ENCODE results near the gene PFKFB4. TPM values are rescaled to one million over a fixed set of nuclear protein-coding genes. Genes with fewer than 3 reads are reported as not detected.

The PFKFB4 gene
- total RNA-seq, 2 experiments from 2014 or later, result 0.98 to 2.5 TPM

DNA sequence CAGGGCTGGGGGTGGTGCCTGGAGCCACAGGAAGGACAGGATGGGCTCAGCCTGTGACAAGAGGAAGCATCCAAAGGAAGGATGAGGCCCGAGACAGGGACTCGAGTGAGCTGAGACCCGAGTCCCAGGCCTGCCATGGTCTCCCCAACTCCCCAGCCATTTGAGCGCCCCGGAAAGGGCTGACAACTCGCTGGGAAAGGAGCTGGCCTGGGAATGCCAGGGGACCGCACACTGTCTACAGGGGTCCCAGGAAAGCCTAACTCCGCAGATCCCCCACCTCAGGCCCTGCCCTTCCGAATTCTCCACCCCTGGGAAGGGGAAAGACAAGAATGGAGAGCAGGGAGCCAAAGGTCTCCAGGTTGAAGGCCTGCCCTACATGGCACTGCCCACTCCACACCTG is 31.6 kb downstream of the PFKFB4 start:
- Histone ChIP-seq H3K36me3 (ENCODE audit: insufficient read depth, low read length) (no peaks in the 10 kb centered on the region), H3K27ac (ENCODE audit: low read depth in 1 of 2, low read length in 2 of 2) (no peak overlapping the region)
- no peak overlapping the region for H3K27ac Mint-ChIP-seq

DNA sequence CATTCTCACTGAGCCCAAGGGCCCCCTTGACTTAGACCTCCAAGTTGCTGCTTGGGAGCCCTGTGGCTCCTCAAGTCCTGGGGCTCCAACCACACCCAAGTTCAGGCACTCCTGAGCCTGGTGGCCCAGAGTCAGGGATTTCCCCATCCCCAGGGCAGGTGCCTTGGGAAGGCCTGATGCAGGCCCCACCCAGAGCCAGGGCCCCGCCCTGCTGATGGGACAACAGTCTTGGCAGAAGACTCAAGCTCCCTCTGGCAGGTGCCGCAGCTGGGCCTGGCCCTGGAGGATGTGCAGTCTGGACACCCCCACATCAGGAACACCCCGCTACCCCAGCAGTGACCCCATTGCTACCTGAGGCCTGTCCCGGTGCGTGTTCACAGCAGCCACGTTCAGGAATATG is 35.0 kb downstream of the PFKFB4 start:
- CTCF ChIA-PET, result no interaction called here
- no peak for ATAC-seq (ENCODE audit: poor library complexity)
- Mint-ChIP-seq H3K27me3 (no peaks in the 10 kb centered on the region), H3K9me3 (no peaks in the 10 kb centered on the region), H3K27ac (no peak overlapping the region), H3K4me3 (no peak overlapping the region), H3K4me1 (ENCODE audit: low read depth) (peaks cover 34% of the 10 kb centered on the region), H3K36me3 (ENCODE audit: low read depth) (no peaks in the 10 kb centered on the region)
- Histone ChIP-seq H3K4me3 (ENCODE audit: low read length) (no peak overlapping the region), H3K27me3 (ENCODE audit: control insufficient read depth in 1 of 2, insufficient read depth in 2 of 2, low read length in 2 of 2) (no peaks in the 10 kb centered on the region), H3K36me3 (ENCODE audit: insufficient read depth, low read length) (no peaks in the 10 kb centered on the region), H3K9me3 (ENCODE audit: control insufficient read depth in 1 of 2, insufficient read depth in 1 of 2, low read length in 2 of 2) (no peaks in the 10 kb centered on the region), H3K4me1 (ENCODE audit: insufficient read depth, low read length) (peaks cover 45% of the 10 kb centered on the region), H3K27ac (ENCODE audit: low read depth in 1 of 2, low read length in 2 of 2) (no peak overlapping the region)
- POLR2A ChIA-PET, result no interaction called here
- DNase-seq, result no peak
- TF ChIP-seq, protein P1, sequence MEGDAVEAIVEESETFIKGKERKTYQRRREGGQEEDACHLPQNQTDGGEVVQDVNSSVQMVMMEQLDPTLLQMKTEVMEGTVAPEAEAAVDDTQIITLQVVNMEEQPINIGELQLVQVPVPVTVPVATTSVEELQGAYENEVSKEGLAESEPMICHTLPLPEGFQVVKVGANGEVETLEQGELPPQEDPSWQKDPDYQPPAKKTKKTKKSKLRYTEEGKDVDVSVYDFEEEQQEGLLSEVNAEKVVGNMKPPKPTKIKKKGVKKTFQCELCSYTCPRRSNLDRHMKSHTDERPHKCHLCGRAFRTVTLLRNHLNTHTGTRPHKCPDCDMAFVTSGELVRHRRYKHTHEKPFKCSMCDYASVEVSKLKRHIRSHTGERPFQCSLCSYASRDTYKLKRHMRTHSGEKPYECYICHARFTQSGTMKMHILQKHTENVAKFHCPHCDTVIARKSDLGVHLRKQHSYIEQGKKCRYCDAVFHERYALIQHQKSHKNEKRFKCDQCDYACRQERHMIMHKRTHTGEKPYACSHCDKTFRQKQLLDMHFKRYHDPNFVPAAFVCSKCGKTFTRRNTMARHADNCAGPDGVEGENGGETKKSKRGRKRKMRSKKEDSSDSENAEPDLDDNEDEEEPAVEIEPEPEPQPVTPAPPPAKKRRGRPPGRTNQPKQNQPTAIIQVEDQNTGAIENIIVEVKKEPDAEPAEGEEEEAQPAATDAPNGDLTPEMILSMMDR (IDR thresholded peaks at IDR 0.05), result no peak
- intact Hi-C loops (cut with DNase I, micrococcal nuclease), result no loop called here

More for the DNA sequence above, 31.6 kb downstream of the PFKFB4 start:
- H3K36me3 Mint-ChIP-seq (ENCODE audit: low read depth), result no peaks in the 10 kb centered on the region
- H3K27me3 ChIP-seq (ENCODE audit: control insufficient read depth in 1 of 2, insufficient read depth in 2 of 2, low read length in 2 of 2), result no peaks in the 10 kb centered on the region
- peaks cover 12% of the 10 kb centered on the region for H3K4me1 ChIP-seq (ENCODE audit: insufficient read depth, low read length)
- intact Hi-C loops (cut with DNase I, micrococcal nuclease), result no loop called here
- ChIA-PET POLR2A (no interaction called here), CTCF (interaction anchor here (1.5 kb wide), 1 partner anchor 24 kb away, joined by 3 read pairs; no protein-coding TSS in a partner anchor)
- no peak overlapping the region for H3K4me3 ChIP-seq (ENCODE audit: low read length)
- no peak overlapping the region for H3K4me3 Mint-ChIP-seq
- no peaks in the 10 kb centered on the region for H3K9me3 Mint-ChIP-seq
- no peaks in the 10 kb centered on the region for H3K27me3 Mint-ChIP-seq
- H3K4me1 Mint-ChIP-seq (ENCODE audit: low read depth), result peaks cover 4% of the 10 kb centered on the region
- TF ChIP-seq, protein P1 (IDR thresholded peaks at IDR 0.05), result no peak
- no peaks in the 10 kb centered on the region for H3K9me3 ChIP-seq (ENCODE audit: control insufficient read depth in 1 of 2, insufficient read depth in 1 of 2, low read length in 2 of 2)
- no peak for ATAC-seq (ENCODE audit: poor library complexity)
- DNase-seq, result no peak

DNA sequence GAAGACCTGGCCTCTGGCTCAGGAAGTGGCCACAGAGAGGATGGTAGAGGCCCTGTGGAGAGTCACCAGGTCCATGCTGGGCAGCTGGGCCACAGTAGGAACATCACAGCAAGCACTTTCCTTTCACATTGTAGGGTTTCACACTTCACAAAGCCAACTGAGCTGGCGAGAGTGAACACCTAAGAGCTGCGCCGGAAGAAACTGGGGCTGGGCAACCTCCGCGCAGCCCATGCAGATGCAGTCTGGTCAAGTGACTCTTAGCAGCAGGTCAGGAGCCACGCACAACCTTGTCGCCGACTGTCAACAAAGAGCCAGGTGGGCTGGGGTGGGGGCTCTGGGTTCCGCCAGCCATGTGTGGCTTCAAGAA is 37.3 kb downstream of the PFKFB4 start:
- intact Hi-C loops (cut with DNase I, micrococcal nuclease), result no loop called here
- CTCF ChIA-PET, result no interaction called here
- ATAC-seq (ENCODE audit: poor library complexity) (no peak), DNase-seq (no peak)
- Histone ChIP-seq H3K4me3 (ENCODE audit: low read length) (no peak overlapping the region), H3K27ac (ENCODE audit: low read depth in 1 of 2, low read length in 2 of 2) (no peak overlapping the region), H3K27me3 (ENCODE audit: control insufficient read depth in 1 of 2, insufficient read depth in 2 of 2, low read length in 2 of 2) (no peaks in the 10 kb centered on the region), H3K36me3 (ENCODE audit: insufficient read depth, low read length) (no peaks in the 10 kb centered on the region), H3K9me3 (ENCODE audit: control insufficient read depth in 1 of 2, insufficient read depth in 1 of 2, low read length in 2 of 2) (no peaks in the 10 kb centered on the region), H3K4me1 (ENCODE audit: insufficient read depth, low read length) (peaks cover 69% of the 10 kb centered on the region)
- POLR2A ChIA-PET, result no interaction called here
- Mint-ChIP-seq H3K4me1 (ENCODE audit: low read depth) (peaks cover 57% of the 10 kb centered on the region), H3K27me3 (no peaks in the 10 kb centered on the region), H3K27ac (peak overlapping the region; percentile 71), H3K36me3 (ENCODE audit: low read depth) (no peaks in the 10 kb centered on the region), H3K9me3 (no peaks in the 10 kb centered on the region), H3K4me3 (no peak overlapping the region)
- TF ChIP-seq, protein P1 (IDR thresholded peaks at IDR 0.05), result no peak
